H1 (cell line): ENCODE data around the gene LRRC2.
A peak's percentile ranks its signal among the peaks of the same experiment; 100 is the strongest.

Experiments used
- CTCF ChIP-seq, 3 experiments: IDR thresholded peaks; 1 replicate in 2 of 3; 2 replicates in 1 of 3; pipeline versions ENCODE4 v1.5.1 to v1.6.1; 2011; ENCODE audit warnings: low read length in 3 of 3, mild to moderate bottlenecking in 3 of 3, inconsistent platforms in 2 of 3, low read depth in 1 of 3, moderate library complexity in 1 of 3; ENCODE audit not compliant: insufficient read depth in 1 of 3; ENCODE audit errors: control extremely low read depth in 1 of 3
- EP300 ChIP-seq, 2 experiments: IDR thresholded peaks; 1 replicate in 1 of 2; 2 replicates in 1 of 2; pipeline ENCODE4 v1.6.1; 2011 to 2012; ENCODE audit warnings: low read depth in 2 of 2, low read length in 2 of 2, mild to moderate bottlenecking in 2 of 2, borderline replicate concordance in 1 of 2, inconsistent platforms in 1 of 2, moderate library complexity in 1 of 2
- EZH2 ChIP-seq: fragments of 200-600 bp; sonication (generic); IDR thresholded peaks from 2 replicates; pipeline ENCODE4 v1.7.1; 2012; ENCODE audit warnings: low read depth, mild to moderate bottlenecking, moderate library complexity, low read length, inconsistent platforms; ENCODE audit not compliant: severe bottlenecking
- POLR2A ChIP-seq, 2 experiments: IDR thresholded peaks; 1 replicate in 1 of 2; 2 replicates in 1 of 2; pipeline ENCODE4 v1.6.1; 2011; ENCODE audit warnings: low read depth in 2 of 2, low read length in 2 of 2, mild to moderate bottlenecking in 2 of 2; ENCODE audit errors: control extremely low read depth in 1 of 2
- POLR2AphosphoS5 ChIP-seq: IDR thresholded peaks from 2 replicates; pipeline ENCODE4 v1.6.1; 2011; ENCODE audit warnings: low read depth, low read length

- TF ChIP-seq POLR2AphosphoS5 (0 out of 2 replicates have a peak, but pooled peaks have one; percentile 15), EZH2 (no peak), EP300 (IDR thresholded peaks at IDR 0.05; ENCODE audit: borderline replicate concordance in 1 of 2, low read depth in 2 of 2, low read length in 2 of 2) (no peak), POLR2A (IDR thresholded peaks at IDR 0.05; ENCODE audit: control extremely low read depth in 1 of 2, low read depth in 2 of 2, low read length in 2 of 2) (no peak), CTCF (IDR thresholded peaks at IDR 0.05; ENCODE audit: control extremely low read depth in 1 of 3, insufficient read depth in 1 of 3, low read depth in 1 of 3, low read length in 3 of 3) (peak in 2 of 3 experiments; percentile 18 to 26; a peak in 2 of 4 replicates)
Observed at GRCh38 chr3:46565607-46566039, 479 bp downstream of the LRRC2 start.
